HUDEP-2 (cell line): ENCODE results near the gene THAP7.
"Not testable (repeated sequence)": the region's sequence is repeated elsewhere in the genome, so short reads cannot be mapped to it uniquely, and the experiment has no call there.

Experiments used
- DNase-seq, 76 experiments: peaks; one replicate each; lab custom pipeline; 2025; ENCODE audit not compliant: unreplicated experiment in 76 of 76; lab: John Stamatoyannopoulos, UW

Gene THAP7

DNA sequence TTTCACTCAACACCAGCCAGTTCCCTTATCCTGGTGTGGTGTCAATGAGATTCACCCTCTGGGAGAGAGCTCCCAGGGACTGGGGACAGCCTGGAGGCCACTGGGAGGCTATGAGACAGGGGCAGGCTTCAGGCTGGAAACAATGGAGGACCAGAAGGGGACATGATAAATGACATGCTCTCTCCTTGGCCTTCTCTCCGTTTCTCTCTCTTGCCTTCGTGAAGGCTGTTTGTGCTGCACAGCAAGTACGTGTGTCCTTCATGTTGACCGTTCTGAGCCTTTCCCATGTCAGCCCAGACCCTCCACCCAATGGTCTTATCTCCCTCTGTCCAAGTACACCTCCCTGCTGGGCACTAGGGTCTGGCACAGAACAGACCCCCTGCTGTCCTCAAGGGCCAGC, 21.4 kb downstream of the THAP7 start:
- no peak for DNase-seq

DNA sequence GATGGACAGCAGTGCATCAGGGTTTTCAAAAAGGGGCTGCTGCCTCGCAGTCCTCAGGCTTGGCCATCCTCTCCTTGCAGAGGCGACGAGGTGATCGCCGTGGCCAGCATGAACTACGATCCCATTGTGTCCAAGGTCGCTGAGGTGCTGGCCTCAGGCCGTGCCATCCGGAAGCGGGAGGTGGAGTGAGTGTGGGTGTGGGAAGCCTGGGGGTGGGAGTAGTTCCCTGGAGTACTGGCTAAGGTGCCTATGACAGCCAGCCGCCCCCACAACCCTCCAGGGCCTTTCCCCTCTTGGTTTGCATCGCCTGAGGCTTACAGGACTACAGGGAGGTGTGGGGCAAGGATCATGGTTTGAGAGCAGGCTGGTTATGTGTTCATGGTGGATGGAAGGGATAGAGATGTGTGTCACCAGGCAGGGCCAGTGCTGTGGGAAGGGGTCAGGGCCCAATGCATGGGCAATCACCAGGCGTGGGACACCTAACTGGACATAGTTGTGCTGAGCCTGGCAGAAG, 21.9 kb downstream of the THAP7 start:
- DNase-seq = no peak

DNA sequence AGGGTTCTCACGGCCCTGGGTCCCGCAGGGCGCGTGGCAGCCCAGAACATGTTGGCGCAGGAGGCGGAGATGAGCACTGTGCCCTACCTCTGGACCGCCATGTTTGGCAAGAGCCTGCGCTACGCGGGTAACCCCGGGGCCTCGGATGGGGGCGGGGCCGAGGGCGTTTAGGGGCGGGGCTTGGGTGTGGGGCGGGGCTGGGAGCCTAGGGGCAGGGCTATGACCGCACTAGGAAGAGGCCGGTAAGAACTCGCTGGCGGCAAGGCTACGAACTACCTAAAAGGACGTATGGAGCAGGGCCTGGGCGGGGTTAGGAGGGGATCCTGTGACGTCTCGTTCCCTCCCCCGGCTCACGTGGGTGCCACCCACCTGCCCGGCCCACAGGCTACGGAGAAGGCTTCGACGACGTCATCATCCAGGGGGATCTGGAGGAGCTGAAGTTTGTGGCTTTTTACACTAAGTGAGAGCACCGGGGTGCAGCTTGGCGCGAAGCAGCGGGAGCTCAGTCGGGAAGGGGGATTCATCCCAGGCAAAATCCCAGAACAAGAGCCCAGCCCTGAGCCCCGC, 22.6 kb downstream of the THAP7 start:
- DNase-seq = peak in 8 of 76 experiments; percentile 12 to 50 (median 34)

DNA sequence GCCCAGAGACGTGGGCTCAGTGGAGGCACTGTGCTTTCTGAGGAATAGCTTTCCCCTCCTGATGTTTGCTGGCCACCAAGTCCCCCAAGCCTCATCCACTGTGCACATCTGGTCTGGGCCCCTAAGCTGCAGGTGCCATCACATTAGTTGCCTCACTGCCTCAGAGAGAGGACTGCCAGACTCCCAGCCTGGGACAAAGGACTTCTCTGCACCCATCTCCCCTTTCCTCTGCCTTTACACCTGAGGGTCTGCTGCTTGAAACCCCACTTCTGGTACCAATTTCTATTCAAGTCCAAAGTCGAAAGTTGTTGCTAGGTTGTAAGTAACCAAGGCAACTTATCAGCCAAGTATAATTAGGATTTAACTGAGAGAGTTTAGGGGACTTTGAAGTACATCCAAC, 23.5 kb downstream of the THAP7 start:
- DNase-seq = no peak

DNA sequence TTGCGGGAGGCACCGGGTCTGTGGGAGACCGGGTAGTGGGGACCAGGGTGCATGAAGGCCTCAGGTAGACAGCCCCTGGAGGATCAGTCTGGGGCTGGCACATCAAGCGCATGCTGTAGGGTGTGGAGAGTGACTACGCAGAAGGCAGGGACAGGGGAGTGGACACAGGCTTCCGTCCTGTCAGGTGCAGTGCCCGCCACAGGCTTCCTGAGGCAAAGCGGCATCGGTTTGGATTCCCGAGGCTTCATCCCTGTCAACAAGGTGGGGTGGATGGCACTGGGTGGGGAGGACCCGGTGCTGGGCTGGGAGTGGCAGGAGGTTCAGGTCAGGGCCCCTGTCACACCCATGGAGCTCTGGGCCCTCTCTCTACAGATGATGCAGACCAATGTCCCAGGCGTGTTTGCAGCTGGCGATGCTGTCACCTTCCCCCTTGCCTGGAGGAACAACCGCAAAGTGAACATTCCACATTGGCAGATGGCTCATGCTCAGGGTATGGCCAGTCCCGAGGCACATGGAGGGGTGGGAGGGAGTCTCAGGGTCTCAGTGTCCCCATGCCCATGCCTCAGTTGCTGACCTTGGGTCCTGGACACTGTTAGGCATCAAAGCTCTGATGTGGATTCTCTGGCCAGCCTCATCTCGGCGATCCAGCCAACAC, 24.3 kb downstream of the THAP7 start:
- DNase-seq = no peak

DNA sequence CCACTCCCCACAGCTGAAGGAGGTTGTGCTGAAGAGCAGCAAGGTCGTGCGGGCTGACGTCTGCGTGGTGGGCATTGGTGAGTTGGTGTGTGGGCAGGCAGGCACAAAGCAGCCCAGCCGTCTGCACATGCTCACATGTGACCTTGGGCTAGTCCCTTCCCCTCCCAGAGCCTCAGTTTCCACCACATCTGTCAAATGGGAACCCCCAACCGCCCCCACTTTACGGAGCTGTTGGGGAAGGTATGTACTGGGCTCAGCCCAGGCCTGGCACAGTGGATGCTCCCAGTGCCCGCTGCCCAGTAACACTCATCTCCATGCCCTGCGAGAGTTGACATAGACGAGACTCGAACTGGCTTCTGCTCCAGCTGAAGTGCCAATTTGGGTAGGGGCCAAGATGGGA, 24.9 kb downstream of the THAP7 start:
- no peak for DNase-seq

DNA sequence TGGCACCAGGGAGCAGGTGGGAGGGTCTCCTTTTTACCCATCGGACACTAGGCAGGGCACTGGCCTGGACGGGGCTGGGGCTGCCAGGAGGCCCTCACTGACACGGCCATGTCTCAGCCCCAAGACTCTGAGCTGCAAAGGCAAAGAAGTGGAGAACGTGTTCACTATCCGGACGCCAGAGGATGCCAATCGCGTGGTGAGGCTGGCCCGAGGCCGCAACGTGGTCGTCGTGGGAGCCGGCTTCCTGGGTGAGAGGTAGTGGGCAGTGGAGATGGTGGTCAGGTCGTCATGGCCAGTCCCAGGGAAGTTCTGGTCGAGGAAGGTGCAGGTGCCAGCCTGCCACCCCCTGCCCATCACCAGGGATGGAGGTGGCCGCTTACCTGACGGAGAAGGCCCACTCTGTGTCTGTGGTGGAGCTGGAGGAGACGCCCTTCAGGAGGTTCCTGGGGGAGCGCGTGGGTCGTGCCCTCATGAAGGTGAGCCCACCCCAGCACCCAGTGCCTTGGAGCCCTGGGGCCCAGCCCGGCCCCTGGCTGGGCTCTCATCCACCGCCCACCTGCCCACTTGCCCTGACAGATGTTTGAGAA, 25.5 kb downstream of the THAP7 start:
- no peak for DNase-seq

DNA sequence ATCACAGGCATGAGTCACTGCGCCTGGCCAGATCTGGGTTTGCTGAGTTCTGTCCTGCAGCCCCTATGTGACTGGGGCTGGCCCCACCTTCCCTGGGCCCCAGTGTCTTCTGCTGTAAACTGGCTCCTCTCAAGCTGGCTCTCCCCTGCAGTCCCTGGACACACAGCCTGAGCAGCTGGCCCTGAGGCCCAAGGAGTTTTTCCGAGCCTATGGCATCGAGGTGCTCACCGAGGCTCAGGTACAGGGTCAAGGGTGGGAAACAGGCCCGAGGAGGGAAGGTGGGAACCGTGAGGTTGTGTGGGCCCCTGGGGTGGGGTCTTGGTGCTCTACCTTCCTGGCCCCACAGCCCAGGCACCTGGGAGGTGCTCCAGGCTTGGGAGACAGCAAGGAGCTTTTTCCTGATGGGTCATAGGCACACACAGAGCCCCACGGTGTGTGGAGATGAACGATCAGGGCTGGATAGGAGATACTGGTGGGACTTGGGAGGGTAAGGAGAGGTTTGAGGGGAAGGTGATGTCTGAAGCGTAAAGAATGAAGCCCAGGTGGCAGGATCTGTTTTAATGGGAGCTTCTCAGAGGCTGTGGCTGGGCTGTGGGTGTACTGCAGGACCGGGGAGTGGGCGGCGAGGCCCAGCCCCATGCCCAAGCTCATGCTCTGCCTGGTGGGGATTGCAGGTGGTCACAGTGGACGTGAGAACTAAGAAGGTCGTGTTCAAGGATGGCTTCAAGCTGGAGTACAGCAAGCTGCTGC, 26.2 kb downstream of the THAP7 start:
- no peak for DNase-seq

DNA sequence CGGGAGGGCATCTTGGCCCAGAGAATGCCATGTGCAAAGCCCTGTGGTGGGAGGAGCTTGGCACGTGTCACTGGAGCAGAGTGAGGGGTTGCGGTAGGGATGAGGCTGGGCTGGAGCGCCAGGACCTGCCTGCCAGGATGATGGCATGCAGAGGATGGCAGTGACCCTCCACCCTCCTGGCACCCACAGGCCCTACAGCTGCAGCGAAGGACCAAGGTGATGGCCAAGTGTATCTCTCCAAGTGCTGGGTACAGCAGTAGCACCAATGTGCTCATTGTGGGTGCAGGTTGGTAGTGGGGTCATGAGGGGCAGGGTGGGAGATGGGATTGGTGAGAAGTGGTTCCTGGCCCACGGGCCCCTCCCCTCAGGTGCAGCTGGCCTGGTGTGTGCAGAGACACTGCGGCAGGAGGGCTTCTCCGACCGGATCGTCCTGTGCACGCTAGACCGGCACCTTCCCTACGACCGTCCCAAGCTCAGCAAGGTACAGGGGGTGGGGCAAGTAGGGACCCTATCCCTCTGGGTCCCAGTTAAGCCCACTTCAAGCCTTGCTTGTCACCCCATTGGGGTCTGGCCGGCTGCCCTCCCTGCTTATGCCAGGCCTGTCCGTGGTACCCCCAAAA, 27.5 kb downstream of the THAP7 start:
- no peak for DNase-seq

DNA sequence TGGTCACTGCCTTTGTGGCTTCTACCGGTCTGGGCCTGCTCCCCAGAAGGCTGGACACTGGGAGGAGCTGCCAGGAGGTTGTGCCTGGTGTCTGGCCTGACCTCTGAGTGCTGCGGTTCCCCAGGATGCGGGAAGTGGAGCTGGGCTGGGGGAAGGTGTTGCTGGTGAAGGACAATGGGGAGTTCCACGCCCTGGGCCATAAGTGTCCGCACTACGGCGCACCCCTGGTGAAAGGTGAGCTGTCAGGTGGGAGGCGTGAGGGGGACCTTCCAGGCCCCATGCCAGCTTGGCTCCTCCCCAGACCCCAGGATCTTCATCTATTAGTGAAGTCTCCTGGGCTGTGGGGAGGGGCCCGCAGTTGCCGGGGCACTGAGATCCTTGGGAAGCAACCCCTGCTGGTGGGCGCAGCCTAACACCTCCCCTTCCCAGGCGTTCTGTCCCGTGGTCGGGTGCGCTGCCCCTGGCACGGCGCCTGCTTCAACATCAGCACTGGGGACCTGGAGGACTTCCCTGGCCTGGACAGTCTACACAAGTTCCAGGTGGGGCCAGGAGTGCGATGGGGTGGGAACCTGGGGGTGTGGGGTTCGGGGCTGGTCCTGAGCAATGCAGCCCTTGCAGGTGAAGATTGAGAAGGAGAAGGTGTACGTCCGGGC, 28.2 kb downstream of the THAP7 start:
- no peak for DNase-seq

DNA sequence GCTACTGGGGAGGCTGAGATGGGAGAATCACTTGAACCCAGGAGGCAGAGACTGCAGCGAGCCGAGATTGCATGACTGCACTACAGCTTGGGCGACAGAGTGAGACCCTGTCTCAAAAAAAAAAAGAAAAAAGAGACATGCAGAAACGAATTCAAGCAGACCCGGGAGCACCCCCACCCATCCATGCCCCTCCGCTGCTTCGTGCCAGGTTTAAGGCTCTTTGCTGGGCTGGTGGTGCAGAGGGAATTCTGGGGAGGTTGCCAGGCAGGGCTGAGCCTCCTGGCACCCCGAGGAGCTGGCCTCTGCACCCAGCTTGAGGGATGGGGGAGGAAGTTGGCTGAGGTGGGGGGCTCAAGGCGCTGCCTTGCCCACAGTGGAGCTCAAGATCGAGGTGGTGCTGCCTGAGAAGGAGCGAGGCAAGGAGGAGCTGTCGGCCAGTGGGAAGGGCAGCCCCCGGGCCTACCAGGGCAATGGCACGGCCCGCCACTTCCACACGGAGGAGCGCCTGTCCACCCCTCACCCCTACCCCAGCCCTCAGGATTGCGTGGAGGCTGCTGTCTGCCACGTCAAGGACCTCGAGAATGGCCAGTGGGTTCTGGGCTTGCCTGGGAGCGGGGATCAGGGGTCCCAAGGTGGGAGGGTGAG, 28.9 kb downstream of the THAP7 start:
- no peak for DNase-seq

DNA sequence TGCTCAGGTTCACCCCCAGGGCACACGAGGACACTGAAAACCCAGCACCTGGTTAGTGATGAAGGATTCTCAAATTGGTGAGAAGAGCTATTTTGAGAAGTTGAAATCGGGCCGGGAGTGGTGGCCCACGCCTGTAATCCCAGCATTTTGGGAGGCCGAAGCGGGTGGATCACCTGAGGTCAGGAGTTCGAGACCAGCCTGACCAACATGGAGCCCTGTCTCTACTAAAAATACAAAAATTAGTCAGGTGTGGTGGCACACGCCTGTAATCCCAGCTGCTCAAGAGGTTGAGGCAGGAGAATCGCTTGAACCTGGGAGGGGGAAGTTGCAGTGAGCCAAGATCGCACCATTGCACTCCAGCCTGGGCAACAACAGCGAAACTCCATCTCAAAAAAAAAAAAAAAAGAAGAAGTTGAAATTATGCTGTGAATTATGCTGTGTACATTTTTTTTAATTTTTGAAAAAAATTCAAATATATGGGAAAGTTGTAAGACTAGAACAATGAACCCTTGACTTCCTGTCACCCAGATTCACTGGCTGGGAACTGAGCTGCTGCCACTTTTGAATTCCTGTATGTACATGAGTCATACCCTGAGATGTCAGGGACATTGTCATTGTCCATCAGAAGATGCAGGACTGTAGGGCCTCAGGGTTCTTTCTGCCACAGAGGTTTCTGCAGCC, 29.8 kb downstream of the THAP7 start:
- DNase-seq = not testable (repeated sequence)

DNA sequence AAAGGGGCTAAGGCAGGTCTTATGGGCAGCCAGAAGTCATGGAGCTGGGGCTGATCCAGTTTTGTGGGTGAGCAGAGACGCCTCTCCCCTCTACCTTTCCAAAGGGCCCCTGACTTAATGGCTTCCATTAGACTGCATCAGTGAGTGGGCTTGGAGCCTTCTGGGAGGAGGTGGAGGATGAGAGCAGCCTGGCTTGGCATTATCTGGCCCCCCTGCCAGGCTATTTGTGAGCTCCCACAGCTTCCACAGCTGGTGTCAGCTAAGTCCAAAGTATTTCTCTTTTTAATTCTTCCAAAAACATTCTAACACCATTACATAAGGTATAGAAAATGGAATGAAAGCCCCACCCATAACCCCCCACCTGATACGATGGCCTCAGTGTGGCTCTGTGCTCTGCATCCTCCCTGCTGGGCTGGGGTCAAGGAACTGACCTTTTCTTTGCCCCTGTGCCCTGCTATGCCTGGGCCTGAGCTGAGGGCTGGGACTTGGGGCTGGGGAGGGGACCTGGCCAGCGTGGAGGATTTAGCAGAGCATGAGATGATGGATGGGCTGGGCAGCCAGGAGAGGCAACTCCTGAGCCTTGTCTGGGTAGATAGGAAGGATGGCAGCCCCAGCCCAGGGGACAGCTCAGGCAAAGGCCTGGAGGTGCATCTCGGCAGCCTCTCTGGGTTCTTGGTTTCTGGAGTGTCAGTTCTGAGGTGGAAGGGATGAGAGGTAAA, 30.8 kb downstream of the THAP7 start:
- DNase-seq = no peak

DNA sequence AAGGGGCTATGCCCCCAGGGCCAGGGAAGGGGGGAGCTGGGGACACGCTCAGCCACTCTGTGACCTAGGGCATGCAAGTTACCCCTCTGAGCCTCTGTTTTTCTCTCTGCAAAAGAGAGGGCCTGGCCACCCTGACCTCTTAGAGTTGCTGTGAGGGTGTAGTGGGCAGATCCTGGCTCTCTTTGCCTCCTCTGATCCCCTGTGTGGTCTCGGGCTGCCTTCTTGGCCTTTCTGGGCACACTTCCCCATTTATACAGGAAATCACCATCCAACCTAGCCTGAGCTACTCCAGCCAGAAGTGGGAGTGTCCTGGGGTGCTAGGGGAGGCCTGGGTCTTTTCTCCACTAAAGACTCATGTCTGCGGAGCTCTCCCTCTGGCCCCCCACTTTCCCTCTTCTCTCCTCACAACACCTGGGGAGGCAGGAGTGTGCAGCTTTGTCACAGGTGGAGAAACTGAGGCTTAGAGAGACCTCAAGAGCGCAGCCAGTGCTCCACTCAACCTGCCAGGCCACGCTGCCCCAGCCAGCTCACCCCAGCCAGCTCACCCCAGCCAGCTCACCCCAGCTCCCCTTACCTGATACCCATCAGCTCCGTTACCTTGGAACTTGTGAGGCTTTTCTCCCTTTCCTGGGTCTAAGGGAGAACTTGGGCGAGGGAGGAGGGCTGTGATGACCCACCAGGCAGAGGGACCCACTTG, 33.5 kb downstream of the THAP7 start:
- no peak for DNase-seq

DNA sequence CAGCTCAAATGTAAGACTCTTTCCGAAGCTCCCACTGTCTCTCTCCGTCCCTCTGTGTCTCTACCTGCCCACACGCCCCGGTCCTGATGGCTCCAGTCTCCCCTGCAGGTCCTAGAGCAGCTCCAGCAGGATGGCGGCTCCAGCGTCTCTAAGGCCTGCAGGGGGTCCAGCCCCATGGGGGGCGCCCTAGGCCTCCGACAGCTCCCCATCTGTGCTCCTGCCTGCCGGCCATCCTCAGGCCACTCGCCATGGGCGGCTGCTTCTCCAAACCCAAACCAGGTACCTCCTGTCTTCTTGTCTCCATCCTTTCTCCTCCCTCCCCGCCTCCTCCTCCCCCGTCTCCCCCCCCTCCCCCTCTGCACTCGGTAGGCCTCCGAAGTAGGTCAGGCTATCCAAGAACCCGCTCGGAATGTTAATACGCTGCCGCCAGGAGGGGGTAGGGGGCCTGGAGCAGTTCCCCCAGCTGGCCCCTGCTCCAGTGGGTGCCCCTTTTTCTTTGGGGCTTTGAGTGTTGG, 34.2 kb downstream of the THAP7 start:
- no peak for DNase-seq

DNA sequence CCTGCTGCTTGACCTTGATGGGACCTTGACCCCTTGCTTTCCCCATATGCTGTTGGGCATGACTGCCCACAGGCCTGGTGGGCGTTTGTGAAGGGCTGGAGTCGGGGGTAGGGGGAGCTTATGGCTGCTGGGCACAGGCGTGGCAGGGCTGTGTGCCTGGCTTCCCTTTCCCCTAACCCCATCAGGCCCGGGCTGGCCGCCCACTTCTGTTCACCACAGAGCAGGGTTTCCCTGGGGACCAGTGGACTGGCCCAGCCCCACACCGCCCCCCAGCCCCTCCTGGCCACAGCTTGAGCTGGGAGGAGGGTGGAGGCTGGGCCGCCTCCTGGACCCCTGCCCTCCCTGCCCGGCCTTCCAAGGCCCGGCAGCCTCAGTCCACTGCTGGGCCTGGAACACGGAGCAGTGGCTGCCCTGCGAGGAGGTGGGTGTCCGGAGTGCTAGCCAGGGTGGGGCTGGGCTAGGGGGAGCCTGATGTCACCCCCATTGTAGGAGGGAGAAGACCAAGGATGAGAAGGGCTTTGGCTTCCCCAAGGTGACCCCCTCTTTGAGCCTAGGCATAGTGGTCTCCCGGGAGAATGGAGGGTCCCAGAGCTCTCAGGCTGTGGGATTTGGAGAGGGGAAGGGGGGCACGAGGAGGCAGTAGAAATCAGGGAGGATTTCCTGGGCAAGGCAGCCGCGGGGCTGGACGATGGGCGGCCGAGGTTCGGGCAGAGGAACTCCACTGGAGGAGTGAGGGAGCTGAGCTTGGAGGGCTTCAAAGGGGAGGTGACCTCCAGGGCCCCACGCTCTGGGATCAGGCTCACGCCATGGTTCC, 34.8 kb downstream of the THAP7 start, which contains the start of gene AIFM3:
Gene AIFM3, plus strand, starts transcription at position 373 of the 814 bp plus-strand sequence. CDS start 690 bp downstream, outside the sequence.
- no peak for DNase-seq
